ENCODE measurements around the gene TPPP2. TPM values are rescaled to one million over a fixed set of nuclear protein-coding genes. Genes with fewer than 3 reads are reported as not detected.
A peak's percentile ranks its signal among the peaks of the same experiment; 100 is the strongest.
"Not testable (repeated sequence)": the region's sequence is repeated elsewhere in the genome, so short reads cannot be mapped to it uniquely, and the experiment has no call there.

The TPPP2 gene
- not detected in 2 replicates for total RNA-seq (2014; rRNA removed; shearing (Covaris generic))

- DNase-seq (ENCODE audit: low spot score): no peak
Observed at GRCh38 chr14:21029917-21030316, at the start of gene TPPP2. TSS of gene TPPP2 (plus strand) at chr14:21030217. CDS start at chr14:21030582, 365 bp downstream.

GRCh38 chr14:20980906-20981305 lies 49.1 kb upstream of the TPPP2 start:
- DNase-seq (ENCODE audit: low spot score): no peak

GRCh38 chr14:20982646-20983369 lies 47.2 kb upstream of the TPPP2 start:
- DNase-seq (ENCODE audit: low spot score): no peak

DNA sequence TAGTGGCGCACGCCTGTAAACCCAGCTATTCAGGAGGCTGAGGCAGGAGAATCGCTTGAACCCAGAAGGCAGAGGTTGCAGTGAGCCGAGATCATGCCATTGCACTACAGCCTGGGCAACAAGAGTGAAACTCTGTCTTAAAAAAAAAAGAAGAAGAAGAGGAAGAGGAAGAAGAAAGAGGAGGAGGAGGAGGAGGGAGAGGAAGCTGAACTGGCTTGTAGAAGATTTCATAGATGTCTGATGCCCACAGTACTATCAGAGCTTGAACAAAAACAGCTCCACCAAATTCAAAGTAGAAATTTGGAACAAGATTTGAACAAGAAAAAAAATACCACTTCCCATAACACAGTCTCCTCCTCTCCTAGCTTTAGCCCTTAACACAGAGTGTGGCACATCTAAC lies 44.4 kb upstream of the TPPP2 start:
- DNase-seq (ENCODE audit: low spot score): not testable (repeated sequence)

DNA sequence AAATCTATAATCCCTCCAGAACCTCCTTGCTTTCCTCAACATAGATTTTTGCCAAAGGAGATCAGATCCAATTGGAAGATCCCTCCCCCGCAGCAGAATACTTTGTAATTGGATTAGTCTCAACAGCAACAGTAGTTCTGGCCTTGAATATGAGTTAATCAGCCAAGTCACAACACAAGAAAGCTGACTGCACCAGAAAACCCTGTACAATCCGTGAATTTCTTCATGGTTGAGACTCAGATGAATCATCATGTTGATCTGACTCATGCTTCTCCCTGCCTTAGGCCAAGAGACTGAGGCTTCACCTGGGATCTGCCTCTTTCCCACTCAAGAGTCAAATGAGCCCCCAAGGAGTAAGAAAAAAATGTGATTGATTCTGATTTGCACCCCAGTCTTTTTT lies 43.2 kb upstream of the TPPP2 start:
- peak; percentile 82 for DNase-seq (ENCODE audit: low spot score)

- no peak for DNase-seq (ENCODE audit: low spot score)
Observed at GRCh38 chr14:20988717-20989470, 41.1 kb upstream of the TPPP2 start.

GRCh38 chr14:20989471-20989786 lies 40.6 kb upstream of the TPPP2 start:
- DNase-seq (ENCODE audit: low spot score): no peak

GRCh38 chr14:20989787-20990600 lies 40.0 kb upstream of the TPPP2 start, which contains the start of gene METTL17:
TSS of gene METTL17 (plus strand) at chr14:20989980. CDS start at chr14:20990003, 23 bp downstream.
- peak; percentile 98 for DNase-seq (ENCODE audit: low spot score)

GRCh38 chr14:20996521-20996920 lies 33.5 kb upstream of the TPPP2 start:
- no peak for DNase-seq (ENCODE audit: low spot score)

DNA sequence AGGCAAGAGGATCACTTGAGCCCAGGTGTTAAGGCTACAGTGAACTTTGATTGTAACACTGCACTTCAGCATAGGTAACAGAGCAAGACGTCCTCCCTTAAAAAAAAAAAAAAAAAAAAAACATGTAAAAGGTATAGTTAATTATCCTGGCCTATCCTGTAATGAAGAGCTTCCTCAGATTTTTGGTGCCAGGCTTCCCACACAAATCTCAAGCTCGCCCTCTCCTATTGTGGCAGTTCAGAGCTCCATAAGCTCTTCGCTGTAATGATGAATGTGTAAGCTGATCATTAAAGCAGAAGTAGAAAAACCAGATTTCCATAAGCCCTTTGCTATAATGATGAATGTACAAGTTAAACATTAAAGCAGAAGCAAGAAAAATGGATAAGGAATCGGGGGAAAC lies 32.9 kb upstream of the TPPP2 start:
- no peak for DNase-seq (ENCODE audit: low spot score)

DNA sequence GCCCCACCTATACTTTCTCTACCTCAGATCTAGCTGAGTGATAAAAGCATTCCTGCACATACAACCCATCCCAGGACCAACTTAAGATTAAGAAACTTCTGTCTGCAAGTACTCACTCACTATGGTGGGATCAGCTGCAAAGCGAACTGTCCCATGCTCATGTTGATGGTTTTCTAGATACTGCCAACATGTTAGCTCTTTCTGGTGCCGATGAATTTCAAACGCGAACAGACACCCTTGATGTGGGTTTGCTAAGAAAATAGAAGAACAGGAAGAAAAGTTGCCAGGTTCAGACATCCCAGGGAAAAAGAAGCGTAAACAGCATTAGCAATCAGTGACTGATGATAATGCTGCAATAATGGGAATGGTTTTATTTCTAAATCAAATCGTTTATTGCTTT lies 32.5 kb upstream of the TPPP2 start:
- no peak for DNase-seq (ENCODE audit: low spot score)

DNA sequence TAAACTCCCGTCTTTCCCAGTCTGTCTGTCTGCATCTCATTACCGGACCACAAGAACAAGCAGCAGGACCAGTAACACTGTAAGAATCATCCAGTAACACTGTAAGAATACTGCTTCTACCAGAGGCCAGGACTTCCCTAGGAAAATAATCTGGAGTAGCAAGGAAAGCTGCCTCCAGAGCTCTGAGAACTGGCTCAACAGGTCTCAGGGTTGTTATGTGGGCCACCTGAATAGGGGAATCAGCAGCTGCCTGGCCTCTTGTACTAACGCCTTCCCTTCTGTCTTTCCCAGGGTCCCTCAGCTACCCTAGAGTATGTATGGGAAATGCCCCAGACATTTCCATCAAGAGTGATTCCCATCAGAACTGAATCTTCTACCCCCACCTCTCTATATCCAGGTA lies 31.9 kb upstream of the TPPP2 start:
- no peak for DNase-seq (ENCODE audit: low spot score)

GRCh38 chr14:20998674-20999366 lies 31.2 kb upstream of the TPPP2 start, which contains the start of gene SLC39A2:
TSS of gene SLC39A2 (plus strand) at chr14:20999293. CDS start at chr14:20999447, 154 bp downstream.
- peak; percentile 24 for DNase-seq (ENCODE audit: low spot score)

- no peak for DNase-seq (ENCODE audit: low spot score)
Observed at GRCh38 chr14:20999591-20999990, 30.4 kb upstream of the TPPP2 start.

DNA sequence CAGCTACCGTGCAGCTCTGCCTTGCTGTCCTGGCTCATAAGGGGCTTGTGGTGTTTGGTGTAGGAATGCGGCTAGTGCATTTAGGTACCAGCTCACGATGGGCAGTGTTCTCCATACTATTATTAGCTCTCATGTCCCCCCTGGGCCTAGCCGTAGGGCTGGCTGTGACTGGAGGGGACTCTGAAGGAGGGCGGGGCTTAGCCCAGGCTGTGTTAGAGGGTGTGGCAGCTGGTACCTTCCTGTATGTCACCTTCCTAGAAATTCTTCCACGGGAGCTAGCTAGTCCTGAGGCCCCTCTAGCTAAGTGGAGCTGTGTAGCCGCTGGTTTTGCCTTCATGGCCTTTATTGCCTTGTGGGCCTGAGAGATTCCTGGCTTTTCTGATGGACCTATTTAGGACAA lies 28.8 kb upstream of the TPPP2 start:
- DNase-seq (ENCODE audit: low spot score): no peak

DNA sequence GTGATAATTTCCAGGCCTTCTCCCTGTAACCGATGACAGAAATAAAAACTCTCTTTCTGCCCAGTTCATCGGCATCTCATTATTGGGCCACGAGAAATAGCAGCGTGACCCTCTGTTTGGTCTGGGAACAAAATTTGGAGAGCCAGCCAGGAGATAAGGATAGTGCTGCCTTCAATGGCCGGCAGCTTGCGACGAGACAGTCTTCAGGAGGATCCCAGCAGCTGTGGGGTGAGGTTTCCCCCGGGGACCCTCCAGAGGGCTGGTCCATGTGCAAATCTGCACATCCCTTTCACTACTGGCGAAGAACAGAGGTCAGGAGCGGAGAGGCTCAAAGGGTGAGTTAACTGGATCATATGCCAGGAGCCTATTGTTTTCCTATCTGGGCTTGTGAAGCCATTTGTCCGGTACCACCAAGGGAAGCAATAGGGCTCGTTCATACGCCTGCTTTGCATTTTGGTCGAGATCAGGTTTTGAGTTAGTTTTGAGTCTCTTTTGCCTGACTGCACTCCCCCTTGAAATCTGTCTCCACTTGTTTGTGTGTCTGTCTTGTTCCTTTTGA lies 26.1 kb upstream of the TPPP2 start:
- DNase-seq (ENCODE audit: low spot score): no peak

DNA sequence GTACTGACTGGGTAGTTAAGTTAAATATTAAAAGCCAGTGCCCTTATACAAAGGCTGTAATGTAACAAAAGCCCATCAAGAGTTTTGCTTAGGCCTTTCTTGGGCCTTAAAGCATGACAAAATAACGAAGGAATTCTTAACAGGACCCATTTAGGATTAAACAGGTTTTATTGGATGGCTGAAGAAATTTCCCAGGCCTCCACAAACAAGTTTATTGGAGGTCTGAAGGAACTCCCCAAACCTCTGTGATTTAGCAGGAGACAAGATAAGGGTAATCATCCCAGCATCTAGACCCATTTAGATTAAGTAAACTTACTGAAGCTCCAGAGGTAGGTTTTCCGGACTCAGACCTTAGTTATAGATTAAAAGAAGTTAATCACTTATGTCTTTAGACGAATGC lies 20.3 kb upstream of the TPPP2 start:
- not testable (repeated sequence) for DNase-seq (ENCODE audit: low spot score)

GRCh38 chr14:21011136-21011535 lies 18.9 kb upstream of the TPPP2 start:
- no peak for DNase-seq (ENCODE audit: low spot score)

GRCh38 chr14:21014761-21015190 lies 15.2 kb upstream of the TPPP2 start:
- peak; percentile 76 for DNase-seq (ENCODE audit: low spot score)

DNA sequence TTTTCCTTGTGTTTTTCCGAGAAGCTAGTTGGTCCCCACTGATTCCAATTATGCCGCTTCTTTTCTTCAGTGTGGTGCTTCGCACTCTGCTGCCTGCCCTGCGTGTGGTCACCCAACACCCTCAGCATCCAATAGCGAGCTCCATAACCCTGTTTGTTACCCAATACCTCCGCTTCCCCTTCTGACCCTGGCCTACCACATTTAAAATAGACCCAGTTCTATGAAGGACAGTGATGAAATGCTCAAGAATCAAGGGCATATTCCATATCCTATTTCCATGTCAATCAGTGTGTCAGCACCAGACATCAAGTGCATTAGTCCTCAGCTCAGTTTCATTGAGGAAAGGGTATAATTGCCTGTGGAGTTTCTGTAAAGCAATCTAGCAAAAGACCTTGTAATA lies 14.7 kb upstream of the TPPP2 start:
- DNase-seq (ENCODE audit: low spot score): no peak

Data from H4 (cell line).